Measurements from ENCODE around the gene BACH2. TPM values are rescaled to one million over a fixed set of nuclear protein-coding genes. Genes with fewer than 3 reads are reported as not detected.

The BACH2 gene
- total and polyA plus RNA-seq, 2 experiments from 2014 or later: 1.6 to 5.7 TPM

DNA sequence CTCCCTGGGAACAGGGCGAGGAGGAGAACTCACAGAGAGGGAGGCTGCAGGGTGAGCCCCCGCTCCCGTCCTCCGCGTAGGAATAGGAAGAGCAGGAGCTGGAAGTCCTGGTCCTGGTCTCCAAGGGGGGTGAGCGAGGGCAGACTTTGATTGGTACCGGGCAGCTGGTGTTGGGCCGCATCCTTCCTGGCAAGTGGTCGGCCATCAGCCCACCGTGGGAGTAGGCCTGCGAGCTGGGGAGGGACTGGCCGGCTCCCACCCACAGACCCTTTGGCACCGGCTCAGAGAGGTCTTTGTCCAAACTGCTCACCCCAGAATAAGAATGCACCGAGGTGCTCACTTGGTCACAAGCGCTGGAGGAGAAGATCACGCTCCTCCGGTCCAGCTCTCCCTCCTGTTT lies 346.2 kb downstream of the BACH2 start:
- H3K4me3 ChIP-seq: no peak overlapping the region
- no peak for TF ChIP-seq EZH2 (IDR thresholded peaks at IDR 0.05; ENCODE audit: low read depth, unreplicated experiment)
- TF ChIP-seq STAT1 (IDR thresholded peaks at IDR 0.05; ENCODE audit: unreplicated experiment): no peak
- TF ChIP-seq ZNF331 (CRISPR knock-in tag; IDR thresholded peaks at IDR 0.05; ENCODE audit: low read depth): no peak
- no peak for TF ChIP-seq CREB1 (CRISPR knock-in tag; IDR thresholded peaks at IDR 0.05; ENCODE audit: low read depth)
- TF ChIP-seq JUNB (IDR thresholded peaks at IDR 0.05; ENCODE audit: unreplicated experiment): no peak
- TF ChIP-seq, protein P1, sequence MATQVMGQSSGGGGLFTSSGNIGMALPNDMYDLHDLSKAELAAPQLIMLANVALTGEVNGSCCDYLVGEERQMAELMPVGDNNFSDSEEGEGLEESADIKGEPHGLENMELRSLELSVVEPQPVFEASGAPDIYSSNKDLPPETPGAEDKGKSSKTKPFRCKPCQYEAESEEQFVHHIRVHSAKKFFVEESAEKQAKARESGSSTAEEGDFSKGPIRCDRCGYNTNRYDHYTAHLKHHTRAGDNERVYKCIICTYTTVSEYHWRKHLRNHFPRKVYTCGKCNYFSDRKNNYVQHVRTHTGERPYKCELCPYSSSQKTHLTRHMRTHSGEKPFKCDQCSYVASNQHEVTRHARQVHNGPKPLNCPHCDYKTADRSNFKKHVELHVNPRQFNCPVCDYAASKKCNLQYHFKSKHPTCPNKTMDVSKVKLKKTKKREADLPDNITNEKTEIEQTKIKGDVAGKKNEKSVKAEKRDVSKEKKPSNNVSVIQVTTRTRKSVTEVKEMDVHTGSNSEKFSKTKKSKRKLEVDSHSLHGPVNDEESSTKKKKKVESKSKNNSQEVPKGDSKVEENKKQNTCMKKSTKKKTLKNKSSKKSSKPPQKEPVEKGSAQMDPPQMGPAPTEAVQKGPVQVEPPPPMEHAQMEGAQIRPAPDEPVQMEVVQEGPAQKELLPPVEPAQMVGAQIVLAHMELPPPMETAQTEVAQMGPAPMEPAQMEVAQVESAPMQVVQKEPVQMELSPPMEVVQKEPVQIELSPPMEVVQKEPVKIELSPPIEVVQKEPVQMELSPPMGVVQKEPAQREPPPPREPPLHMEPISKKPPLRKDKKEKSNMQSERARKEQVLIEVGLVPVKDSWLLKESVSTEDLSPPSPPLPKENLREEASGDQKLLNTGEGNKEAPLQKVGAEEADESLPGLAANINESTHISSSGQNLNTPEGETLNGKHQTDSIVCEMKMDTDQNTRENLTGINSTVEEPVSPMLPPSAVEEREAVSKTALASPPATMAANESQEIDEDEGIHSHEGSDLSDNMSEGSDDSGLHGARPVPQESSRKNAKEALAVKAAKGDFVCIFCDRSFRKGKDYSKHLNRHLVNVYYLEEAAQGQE (IDR thresholded peaks at IDR 0.05; ENCODE audit: unreplicated experiment): no peak
- TF ChIP-seq, protein P2, sequence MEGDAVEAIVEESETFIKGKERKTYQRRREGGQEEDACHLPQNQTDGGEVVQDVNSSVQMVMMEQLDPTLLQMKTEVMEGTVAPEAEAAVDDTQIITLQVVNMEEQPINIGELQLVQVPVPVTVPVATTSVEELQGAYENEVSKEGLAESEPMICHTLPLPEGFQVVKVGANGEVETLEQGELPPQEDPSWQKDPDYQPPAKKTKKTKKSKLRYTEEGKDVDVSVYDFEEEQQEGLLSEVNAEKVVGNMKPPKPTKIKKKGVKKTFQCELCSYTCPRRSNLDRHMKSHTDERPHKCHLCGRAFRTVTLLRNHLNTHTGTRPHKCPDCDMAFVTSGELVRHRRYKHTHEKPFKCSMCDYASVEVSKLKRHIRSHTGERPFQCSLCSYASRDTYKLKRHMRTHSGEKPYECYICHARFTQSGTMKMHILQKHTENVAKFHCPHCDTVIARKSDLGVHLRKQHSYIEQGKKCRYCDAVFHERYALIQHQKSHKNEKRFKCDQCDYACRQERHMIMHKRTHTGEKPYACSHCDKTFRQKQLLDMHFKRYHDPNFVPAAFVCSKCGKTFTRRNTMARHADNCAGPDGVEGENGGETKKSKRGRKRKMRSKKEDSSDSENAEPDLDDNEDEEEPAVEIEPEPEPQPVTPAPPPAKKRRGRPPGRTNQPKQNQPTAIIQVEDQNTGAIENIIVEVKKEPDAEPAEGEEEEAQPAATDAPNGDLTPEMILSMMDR (conservative IDR thresholded peaks at IDR 0.05; ENCODE audit: low read depth in 2 of 2): no peak
- TF ChIP-seq, protein P3, sequence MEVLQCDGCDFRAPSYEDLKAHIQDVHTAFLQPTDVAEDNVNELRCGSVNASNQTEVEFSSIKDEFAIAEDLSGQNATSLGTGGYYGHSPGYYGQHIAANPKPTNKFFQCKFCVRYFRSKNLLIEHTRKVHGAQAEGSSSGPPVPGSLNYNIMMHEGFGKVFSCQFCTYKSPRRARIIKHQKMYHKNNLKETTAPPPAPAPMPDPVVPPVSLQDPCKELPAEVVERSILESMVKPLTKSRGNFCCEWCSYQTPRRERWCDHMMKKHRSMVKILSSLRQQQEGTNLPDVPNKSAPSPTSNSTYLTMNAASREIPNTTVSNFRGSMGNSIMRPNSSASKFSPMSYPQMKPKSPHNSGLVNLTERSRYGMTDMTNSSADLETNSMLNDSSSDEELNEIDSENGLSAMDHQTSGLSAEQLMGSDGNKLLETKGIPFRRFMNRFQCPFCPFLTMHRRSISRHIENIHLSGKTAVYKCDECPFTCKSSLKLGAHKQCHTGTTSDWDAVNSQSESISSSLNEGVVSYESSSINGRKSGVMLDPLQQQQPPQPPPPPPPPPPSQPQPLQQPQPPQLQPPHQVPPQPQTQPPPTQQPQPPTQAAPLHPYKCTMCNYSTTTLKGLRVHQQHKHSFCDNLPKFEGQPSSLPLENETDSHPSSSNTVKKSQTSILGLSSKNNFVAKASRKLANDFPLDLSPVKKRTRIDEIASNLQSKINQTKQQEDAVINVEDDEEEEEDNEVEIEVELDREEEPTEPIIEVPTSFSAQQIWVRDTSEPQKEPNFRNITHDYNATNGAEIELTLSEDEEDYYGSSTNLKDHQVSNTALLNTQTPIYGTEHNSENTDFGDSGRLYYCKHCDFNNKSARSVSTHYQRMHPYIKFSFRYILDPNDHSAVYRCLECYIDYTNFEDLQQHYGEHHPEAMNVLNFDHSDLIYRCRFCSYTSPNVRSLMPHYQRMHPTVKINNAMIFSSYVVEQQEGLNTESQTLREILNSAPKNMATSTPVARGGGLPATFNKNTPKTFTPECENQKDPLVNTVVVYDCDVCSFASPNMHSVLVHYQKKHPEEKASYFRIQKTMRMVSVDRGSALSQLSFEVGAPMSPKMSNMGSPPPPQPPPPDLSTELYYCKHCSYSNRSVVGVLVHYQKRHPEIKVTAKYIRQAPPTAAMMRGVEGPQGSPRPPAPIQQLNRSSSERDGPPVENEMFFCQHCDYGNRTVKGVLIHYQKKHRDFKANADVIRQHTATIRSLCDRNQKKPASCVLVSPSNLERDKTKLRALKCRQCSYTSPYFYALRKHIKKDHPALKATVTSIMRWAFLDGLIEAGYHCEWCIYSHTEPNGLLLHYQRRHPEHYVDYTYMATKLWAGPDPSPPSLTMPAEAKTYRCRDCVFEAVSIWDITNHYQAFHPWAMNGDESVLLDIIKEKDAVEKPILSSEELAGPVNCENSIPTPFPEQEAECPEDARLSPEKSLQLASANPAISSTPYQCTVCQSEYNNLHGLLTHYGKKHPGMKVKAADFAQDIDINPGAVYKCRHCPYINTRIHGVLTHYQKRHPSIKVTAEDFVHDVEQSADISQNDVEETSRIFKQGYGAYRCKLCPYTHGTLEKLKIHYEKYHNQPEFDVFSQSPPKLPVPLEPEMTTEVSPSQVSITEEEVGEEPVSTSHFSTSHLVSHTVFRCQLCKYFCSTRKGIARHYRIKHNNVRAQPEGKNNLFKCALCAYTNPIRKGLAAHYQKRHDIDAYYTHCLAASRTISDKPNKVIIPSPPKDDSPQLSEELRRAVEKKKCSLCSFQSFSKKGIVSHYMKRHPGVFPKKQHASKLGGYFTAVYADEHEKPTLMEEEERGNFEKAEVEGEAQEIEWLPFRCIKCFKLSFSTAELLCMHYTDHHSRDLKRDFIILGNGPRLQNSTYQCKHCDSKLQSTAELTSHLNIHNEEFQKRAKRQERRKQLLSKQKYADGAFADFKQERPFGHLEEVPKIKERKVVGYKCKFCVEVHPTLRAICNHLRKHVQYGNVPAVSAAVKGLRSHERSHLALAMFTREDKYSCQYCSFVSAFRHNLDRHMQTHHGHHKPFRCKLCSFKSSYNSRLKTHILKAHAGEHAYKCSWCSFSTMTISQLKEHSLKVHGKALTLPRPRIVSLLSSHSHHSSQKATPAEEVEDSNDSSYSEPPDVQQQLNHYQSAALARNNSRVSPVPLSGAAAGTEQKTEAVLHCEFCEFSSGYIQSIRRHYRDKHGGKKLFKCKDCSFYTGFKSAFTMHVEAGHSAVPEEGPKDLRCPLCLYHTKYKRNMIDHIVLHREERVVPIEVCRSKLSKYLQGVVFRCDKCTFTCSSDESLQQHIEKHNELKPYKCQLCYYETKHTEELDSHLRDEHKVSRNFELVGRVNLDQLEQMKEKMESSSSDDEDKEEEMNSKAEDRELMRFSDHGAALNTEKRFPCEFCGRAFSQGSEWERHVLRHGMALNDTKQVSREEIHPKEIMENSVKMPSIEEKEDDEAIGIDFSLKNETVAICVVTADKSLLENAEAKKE (CRISPR knock-in tag; IDR thresholded peaks at IDR 0.05): no peak
- TF ChIP-seq POLR2AphosphoS5 (IDR thresholded peaks at IDR 0.05; ENCODE audit: low read depth): no peak
- TF ChIP-seq EZH2phosphoT487 (IDR thresholded peaks at IDR 0.05; ENCODE audit: unreplicated experiment): no peak
- TF ChIP-seq, protein P4, sequence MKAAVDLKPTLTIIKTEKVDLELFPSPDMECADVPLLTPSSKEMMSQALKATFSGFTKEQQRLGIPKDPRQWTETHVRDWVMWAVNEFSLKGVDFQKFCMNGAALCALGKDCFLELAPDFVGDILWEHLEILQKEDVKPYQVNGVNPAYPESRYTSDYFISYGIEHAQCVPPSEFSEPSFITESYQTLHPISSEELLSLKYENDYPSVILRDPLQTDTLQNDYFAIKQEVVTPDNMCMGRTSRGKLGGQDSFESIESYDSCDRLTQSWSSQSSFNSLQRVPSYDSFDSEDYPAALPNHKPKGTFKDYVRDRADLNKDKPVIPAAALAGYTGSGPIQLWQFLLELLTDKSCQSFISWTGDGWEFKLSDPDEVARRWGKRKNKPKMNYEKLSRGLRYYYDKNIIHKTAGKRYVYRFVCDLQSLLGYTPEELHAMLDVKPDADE (IDR thresholded peaks at IDR 0.05): no peak
- TF ChIP-seq ZNF114 (CRISPR knock-in tag; IDR thresholded peaks at IDR 0.05): no peak
- TF ChIP-seq NANOG (IDR thresholded peaks at IDR 0.05; ENCODE audit: borderline replicate concordance): no peak

More for the DNA sequence above, 346.2 kb downstream of the BACH2 start:
- H3K36me3 ChIP-seq (ENCODE audit: insufficient read depth): no peaks in the 10 kb centered on the region
- peaks cover 7% of the 10 kb centered on the region for H3K27me3 Mint-ChIP-seq (ENCODE audit: insufficient read depth, low read depth, poor library complexity)
- no peak overlapping the region for H2AFZ ChIP-seq
- no peak overlapping the region for H3K4me2 ChIP-seq
- DNase-seq (ENCODE audit: low spot score) (no peak), ATAC-seq (no peak)
- no peaks in the 10 kb centered on the region for H3K9me3 Mint-ChIP-seq
- H3K27ac ChIP-seq (ENCODE audit: low read depth): no peak overlapping the region
- H3F3A ChIP-seq (replicated peaks; ENCODE audit: low read depth): no peaks in the 10 kb centered on the region
- no peaks in the 10 kb centered on the region; the same call in 2 of the 3 replicates for H3K36me3 Mint-ChIP-seq (ENCODE audit: low read depth)
- H3K4me3 Mint-ChIP-seq: no peak overlapping the region
- no peaks in the 10 kb centered on the region for H4K20me1 ChIP-seq (replicated peaks; ENCODE audit: insufficient read depth)
- H3K79me2 ChIP-seq (replicated peaks; ENCODE audit: insufficient read depth): no peaks in the 10 kb centered on the region
- H3K9me2 ChIP-seq (ENCODE audit: insufficient read depth): no peaks in the 10 kb centered on the region
- H3K4me1 ChIP-seq (ENCODE audit: insufficient read depth): no peaks in the 10 kb centered on the region
- no peak overlapping the region for H3K27ac Mint-ChIP-seq
- H3K4me1 Mint-ChIP-seq: peaks cover 6% of the 10 kb centered on the region; the same call in 2 of the 3 replicates
- H3K27me3 ChIP-seq (ENCODE audit: insufficient read depth): no peaks in the 10 kb centered on the region

Measured in GM23338 (cell line).